Activated CD8-positive, alpha-beta memory T cell treated with anti-CD3 and anti-CD28 coated beads for 4 hours (primary cell): ENCODE results near the gene CCDC178.
"Not testable (repeated sequence)": the region's sequence is repeated elsewhere in the genome, so short reads cannot be mapped to it uniquely, and the experiment has no call there.

Experiments used
- DNase-seq, 2 donors: peaks; one replicate each; pipeline ENCODE4 v3.0.0-alpha.2; 2020; ENCODE audit warnings: low read depth in 2 of 2

Gene CCDC178

DNA sequence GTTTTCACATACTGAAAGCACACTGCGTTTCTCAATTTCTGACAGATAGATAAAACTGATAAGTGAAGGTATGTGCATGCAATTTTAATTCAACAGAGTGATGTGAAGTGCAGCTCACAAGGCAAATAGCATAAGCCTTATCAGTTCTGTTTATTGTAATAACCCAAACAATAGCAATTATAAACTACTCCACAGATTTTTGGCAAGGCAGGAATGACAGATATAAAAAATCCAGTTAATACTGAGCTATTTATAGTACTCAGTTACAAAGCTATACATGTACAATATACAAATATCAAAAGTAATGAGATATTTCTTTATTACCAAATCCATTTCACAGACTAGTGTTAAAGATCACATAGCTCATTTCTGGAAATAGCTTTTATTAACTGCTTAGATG lies 456.8 kb downstream of the CCDC178 start:
- DNase-seq: no peak

DNA sequence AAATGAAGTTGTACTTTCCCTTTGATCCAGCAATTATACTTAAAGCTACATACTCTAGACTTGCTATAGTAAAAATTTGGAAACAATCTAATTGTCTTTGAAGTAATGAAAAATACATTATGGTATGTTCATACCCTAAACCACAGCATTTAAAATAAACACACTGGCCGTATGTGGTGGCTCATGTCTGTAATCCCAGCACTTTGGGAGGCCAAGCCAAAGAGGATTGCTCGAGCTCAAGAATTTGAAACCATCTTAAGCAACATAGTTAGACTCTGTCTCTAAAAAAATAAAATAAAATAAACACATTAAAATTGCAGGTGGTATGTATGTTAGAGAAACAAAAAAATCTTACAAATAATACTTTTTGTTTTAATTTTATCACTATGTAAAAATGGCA lies 459.6 kb downstream of the CCDC178 start:
- no peak for DNase-seq

DNA sequence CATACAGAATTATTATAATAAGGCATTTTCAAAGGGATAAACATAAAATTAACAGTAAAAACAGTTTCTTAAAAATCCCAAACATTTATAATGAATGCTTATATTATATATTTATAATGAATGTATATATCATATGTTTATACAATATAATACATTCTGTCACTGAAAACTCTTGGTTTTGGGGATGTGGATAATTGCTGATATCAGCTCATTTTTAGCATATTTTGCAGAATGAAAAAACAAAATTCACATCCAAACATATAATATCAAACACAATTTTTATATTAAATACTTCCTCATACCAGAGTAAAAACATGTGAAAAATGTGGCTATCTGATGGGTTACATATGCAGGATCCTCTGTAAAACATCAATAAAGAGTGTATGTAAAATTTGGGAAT lies 465.0 kb downstream of the CCDC178 start:
- DNase-seq: no peak

DNA sequence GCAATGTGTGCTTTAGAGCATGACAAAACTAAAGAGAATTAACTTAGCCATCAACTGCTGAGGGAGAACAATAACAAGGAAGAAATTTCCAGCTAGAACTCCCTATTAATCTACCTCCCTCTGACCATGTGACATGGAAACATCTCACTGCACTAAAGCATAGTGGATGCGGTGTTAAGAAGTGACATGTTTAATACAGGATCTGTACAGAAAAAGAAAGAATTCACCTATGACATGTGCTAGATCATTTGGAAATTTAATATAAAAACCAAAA lies 465.4 kb downstream of the CCDC178 start:
- DNase-seq: no peak

DNA sequence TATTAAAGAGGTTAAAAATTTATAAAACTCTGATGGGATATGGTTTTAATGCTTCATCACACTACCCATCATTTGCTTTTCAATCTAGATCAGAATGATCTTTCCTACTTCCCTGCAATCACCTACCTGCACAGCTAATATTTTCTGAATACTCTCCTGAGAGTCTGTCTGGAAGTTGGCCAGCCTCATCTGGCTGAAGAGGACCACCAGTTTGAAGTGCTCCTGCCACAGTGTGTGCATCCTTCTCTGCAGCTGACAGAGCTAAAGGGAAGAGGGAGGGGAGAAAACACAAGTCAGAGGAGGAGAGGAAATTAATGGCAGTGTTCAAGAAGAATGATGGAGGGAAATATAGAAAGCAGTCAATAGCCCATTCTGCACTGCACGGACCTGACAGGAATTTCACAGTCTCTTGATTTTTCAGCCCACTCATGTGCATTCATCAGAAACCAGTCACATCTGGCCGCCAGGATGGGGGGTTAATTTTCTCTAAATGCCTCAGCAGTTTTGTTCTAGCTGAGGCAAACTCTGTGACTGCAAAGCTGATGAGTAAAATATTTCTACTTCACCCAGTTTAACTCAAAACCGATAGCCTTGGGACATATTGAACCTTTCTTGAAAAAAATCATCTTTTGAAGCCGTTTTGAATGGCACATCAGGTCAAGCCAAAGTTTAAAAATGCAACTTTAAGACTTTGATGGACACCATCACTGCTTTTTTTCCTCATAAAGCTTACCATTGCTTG lies 465.9 kb downstream of the CCDC178 start:
- no peak for DNase-seq

DNA sequence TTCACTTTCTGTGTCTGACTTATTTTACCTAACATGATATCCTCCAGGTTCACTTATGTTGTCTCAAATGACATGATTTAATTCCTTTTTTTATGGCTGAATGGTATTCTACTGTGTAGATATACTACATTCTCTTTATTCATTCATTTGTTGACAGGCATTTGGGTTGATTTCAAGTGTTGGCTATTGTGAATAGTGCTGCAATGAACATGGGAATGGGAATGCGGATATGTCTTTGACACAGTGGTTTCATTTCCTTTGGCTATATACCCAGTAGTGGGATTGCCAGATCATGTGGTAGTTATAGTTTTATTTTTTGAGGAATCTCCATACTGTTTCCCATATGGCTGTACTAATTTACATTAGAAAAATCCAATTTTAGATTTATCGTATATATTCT lies 472.3 kb downstream of the CCDC178 start:
- no peak for DNase-seq

DNA sequence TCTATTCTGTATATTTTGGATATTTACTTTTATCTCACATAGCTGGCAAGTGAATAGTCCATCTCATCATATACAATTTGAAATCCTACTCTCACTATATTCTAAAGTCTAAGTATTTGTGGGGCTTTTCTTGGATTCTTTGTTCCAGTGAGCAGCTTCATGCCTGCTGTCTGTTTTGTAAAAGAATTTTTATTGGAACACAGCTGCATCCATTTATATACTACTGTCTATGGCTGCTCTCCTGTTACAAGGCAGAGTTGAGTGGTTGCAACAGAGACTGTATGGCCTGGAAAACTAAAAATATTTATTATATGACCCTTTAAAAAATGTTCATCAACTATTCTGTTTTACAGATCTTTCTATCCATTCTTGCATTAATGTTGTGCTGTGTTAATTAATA lies 474.4 kb downstream of the CCDC178 start:
- no peak for DNase-seq

DNA sequence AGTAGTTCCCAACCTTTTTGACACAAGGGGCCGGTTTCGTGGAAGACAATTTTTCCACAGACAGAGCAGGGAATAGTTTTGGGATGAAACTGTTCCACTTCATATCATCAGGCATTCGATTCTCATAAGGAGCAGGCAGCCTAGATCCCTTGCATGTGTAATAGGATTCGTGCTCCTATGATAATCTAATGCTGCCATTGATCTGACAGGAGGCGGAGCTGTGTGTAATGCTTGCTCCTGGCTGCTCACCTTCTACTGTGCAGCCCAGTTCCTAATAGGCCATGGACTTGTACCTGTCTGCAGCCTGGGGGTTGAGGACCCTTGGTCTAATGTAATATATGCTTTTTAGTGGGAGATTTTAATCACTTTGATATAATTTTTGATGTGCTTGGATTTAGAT lies 479.0 kb downstream of the CCDC178 start:
- DNase-seq: no peak

DNA sequence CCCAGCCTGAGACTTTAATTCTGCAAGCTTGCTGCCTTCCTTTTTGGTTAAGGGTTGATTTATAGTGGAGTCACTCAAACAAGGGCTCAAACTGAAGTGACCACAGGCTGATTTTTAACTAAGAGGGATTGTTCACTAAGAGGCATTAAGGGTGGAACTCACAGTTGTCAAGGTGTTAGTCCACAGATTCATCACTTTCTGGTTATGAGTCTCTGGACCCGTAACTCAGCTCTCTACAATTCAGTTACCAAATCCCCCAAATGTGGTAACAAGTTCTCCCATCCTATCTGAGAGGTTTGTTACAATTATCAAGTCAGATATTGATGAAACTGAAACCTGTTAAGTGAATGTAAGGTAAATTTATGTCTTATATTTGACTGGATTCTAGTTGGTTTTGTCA lies 481.8 kb downstream of the CCDC178 start:
- no peak for DNase-seq

DNA sequence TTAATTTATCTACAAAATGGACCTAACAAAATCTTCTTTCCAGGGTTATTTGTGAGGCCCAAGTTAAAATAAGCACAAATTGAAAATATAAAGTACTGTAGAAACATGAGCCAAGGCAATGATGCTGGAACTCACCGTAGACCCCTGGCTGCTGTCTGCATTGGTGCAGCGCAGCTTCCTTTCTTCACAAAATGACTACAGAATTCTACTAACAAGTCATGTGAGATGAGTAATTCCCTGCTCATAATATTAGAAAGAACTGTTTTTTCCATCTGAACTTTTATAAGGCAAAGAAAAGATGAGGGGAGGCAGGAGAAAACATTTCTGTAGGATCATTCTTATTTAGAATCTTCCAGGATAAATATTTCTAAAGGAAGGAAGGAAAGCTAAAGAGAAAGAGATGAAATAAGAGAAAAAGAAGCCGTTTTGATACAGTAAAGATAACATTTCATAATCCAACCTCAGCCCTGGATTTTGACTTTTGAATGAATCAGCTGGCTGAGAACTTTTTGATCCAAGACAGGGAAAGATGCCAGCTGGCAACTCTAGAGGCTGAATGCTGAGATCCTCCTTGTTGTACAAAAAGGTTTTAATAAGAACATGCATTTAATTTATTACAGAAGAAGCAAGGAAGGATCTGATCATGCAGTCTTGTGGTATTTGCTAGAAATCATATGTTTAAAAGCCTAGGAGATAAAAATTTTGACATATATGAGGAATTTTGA lies 483.8 kb downstream of the CCDC178 start:
- no peak for DNase-seq

DNA sequence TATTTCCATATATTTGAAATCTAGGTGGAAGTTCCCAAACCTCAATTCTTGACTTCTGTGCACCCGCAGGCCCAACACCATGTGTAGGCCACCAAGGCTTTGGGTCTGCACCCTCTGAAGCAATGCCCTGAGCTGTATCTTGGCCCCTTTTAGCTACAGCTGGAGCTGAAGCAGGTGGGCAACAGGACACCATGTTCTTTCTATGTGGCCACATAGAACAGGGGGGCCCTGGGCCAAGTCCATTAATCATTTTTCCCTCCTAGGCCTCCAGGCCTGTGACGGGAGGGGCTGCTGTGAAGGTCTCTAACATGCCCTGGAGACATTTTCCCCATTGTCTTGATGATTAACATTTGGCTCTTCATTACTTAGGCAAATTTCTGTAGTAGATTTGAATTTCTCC lies 488.2 kb downstream of the CCDC178 start:
- DNase-seq: not testable (repeated sequence)

DNA sequence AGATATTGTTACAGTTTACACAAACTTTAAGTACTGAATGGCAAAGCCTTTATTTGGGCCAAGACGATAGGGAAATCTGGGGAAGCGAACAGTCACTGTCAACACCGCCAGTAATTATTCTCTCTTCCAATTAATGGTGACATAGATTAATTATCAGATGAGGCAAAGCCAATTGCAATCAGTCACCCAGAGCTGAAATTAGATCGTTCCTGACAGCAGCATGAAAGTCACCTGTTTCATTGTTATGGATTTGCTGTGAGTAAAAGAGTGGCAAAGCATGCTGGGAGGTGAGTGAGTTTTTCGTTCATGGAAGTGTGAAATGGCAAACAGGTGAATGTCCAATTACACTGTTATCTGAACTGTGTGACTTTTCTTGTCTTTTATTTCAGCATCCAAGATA lies 502.9 kb downstream of the CCDC178 start:
- no peak for DNase-seq

DNA sequence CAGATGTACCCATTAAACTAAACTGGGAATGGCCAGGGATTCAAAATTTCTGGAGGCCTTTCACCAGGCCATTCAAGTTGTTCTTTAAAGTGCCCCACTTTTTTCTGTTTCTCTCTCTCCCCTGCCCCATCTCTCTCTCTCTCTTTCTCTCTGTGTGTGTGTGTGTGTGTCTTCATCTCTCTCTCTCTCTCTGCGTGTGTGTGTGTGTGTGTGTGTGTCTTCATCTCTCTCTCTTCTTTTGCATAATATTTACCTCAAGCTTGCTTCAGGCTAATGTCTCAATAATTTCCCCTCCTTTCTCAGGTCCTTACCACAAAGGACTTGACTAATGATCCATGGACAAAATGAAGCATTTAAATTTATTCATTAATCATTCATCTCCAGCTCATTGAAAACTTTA lies 503.5 kb downstream of the CCDC178 start:
- DNase-seq: no peak

DNA sequence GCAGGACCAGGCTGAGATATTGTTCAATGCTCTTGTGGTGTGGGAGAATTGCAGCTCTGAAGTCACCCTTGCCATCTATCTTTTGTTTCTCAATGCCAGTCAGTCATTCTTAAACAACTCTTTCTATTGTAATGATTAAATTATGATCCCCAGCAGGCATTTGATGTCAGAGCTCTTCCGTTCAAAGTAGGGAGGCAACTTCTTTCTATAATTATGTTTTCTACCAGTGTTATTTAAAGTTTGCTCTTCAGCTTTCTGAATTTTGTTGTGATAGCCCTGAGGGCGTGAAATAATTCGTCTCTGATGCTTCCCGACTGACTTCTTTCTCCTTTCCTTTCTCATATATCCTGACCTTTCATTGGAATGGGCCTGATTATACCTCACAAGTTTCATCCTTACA lies 506.3 kb downstream of the CCDC178 start:
- no peak for DNase-seq

DNA sequence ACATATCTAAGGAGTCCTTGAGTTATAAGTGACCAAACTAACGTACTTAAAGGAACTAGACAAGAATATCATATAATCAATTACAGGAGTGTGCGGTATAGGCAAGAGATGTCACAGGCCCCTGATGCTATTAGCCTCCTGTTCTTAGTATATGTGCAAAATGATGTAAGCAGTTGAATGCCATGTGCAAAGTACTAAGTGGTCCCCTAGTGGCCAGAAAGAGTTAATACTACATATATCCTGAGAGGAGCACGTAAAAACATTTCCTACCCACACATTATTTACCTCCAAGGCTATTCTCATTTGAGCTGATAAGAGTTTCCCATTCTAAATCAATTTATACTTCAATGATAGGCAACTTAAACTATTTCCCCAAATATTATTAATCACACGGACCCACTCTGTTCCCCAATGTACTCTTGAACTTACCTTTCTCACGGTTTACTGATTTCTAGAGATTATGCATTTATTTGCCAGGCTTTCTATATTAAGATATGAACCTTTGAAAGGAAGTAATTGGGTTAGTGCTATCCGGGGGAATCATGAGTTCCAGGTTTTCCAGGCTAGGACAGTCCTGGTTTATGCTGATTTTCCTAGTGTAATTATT lies 509.7 kb downstream of the CCDC178 start:
- DNase-seq: no peak

DNA sequence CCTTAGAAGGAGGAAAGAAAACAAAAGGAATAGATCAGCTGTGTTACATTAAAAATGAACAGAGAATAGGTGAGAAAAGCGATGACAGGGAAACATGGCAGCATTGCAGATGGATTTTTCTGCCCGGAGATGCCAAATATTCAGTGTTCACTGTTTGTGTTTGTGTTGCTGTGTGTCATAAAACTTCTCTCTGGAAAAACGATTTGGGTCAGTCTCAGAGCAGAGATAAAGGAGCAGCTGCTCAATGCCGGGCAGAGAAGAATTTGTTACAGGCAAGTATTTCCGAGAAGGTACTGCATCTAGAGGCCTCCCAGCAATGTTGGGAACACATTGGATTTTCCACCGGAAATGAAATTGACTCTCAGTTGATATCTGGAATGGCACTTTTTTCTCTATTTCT lies 511.3 kb downstream of the CCDC178 start:
- no peak for DNase-seq

DNA sequence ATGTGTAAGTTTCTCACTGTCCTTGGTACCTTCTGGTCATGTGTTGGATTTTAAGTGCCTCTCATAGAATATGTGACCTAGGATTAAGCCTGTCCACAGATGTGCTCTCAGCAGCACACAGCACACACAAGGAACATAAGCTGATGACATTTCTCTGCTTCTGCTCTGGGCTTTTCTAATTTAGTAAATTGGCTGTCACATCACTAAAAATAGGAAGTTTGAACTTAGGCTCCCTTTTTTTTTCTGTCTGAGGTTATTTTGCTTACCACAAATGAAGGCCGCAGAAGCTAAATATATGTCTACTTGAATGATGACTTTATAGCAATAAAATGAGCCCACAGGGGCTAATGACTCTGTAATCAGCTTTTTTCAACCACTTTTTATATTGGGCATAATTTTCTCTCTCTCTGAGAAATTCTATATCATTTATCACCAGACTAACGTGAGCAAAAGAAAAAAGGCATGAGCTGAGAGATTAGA lies 517.5 kb downstream of the CCDC178 start:
- no peak for DNase-seq

DNA sequence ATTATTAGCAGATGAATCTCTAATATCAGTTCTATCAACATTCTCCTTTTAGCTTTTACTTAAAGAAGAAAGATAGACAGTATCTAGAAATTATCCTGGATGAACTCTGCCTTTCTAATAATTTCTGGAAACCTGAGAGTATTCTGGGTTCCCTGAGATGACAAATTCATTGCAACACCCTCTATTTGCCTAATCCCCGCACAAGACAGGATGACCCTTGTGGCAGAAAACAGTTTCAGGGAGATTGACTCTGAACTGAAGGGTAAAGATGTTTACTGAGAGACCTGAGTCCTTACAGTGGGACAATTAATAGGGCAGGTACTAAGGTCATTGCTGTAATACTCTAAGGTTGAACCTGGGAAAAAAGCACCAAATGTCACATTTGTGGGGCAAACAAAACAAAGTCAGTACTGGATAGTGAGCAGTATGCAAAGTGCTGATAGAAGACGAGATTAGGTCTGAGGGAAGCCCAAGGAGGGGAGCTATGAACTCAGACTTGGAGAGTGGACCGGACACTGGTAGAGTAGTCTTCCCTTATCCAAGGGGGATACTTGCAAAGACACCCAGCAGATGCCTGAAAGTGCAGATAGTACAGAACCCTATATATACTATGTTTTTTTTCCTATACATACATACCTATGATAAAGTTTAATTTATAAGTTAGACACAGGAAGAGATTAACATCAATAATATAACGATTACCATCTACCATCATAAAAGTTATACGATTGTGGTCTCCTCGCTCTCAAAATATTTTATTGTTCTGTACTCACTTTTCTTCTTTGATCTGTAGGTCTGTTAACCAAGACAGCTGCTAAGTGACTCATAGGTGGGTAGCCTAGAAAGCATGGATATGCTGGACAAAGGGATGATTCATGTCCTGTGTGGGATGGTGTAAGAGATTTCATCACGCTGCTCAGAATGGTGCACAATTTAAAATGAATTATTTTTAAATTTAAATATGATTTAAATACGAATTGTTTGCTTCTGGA lies 519.4 kb downstream of the CCDC178 start:
- no peak for DNase-seq

DNA sequence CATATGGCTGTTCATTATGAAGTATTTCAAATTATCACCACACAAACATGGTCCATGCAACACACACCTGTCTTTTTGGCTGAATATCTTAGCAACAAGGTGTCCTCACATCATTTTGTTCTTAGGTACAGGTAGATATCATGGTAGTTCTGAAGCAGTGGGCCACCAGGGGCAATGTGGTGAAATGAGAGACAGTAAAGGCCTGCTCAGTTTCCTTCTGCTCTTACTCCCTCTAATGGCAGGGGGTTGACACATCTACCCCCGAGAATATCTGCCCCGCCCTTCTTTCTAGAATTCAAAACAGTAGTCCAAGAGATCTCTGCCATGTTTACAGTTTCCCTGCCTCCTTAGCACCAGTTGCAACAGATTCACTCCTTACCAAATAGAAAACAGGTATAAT lies 520.7 kb downstream of the CCDC178 start:
- DNase-seq: no peak

DNA sequence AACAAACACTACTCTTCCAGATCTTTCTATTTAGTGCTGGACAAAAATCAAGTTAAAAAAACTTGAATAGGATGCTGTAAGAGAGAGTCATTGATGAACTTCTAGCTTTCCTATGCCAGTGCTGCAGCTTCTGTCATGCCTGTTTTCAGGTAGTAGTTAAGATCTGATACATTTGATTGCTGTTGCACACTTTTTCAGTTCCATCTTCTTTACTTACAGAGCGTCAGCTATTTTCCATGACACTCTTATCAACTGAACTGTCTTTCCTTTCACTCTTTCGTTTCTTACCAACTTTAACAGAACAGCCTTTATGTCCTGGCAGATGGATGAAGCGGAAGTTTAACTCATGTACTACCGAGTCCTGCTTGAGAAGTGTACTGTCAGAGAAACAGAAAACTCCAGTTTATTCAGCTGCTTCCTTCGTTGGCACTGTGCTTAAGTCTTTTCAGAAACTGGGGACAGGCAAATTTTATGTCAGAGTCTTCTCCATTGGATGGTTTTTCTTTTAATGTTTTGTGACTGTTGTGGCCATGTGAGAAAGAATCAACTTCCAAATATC lies 521.8 kb downstream of the CCDC178 start:
- no peak for DNase-seq

DNA sequence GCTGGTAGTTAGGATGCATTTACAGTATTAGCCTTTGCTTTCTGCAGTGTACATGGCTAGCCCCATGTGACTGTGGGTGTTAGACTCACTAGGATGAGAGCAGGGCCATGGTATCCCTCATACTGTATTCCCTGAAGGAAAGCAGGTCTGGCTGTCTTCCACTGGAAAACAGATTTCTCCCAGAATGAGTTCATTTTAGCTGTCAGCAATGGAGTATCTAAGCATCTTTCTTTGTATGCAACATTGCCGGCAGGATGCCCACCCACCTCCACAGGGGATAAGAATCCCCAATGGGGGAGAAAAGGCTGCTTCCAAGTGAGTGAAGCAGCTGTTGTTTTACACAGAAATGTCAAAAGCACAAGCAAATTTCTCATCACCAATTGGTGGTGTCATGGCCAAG lies 525.0 kb downstream of the CCDC178 start:
- DNase-seq: no peak
